Neuronal stem cell (in vitro differentiated cells): ENCODE data around the gene AFF4.
A peak's percentile ranks its signal among the peaks of the same experiment; 100 is the strongest.

Source experiments
- DNase-seq: peaks from one replicate; pipeline ENCODE4 v3.0.0-alpha.2; 2013; ENCODE audit warnings: low spot score
- H2AFZ ChIP-seq: one replicate; pipeline ENCODE4 v1.6.1; 2013; ENCODE audit warnings: mild to moderate bottlenecking, low read length, inconsistent platforms
- H2AK5ac ChIP-seq: 2 replicates; pipeline ENCODE4 v1.6.1; 2013; ENCODE audit warnings: low read depth, mild to moderate bottlenecking, inconsistent platforms, low read length, moderate library complexity, mixed read lengths
- H2BK120ac ChIP-seq: 2 replicates; pipeline ENCODE4 v1.6.1; 2013; ENCODE audit warnings: low read depth, mild to moderate bottlenecking, inconsistent platforms, low read length, moderate library complexity, mixed read lengths
- H2BK12ac ChIP-seq: one replicate; pipeline ENCODE4 v1.6.1; 2013; ENCODE audit warnings: low read length, inconsistent platforms
- H2BK15ac ChIP-seq: 2 replicates; pipeline ENCODE4 v1.6.1; 2013; ENCODE audit warnings: mild to moderate bottlenecking, low read length, inconsistent platforms, mixed read lengths
- H2BK5ac ChIP-seq: one replicate; pipeline ENCODE4 v1.6.1; 2013; ENCODE audit warnings: inconsistent platforms, mild to moderate bottlenecking, low read length, moderate library complexity
- H3K14ac ChIP-seq: one replicate; pipeline ENCODE4 v1.6.1; 2013; ENCODE audit warnings: low read length, inconsistent platforms
- H3K18ac ChIP-seq: 2 replicates; pipeline ENCODE4 v1.6.1; 2013; ENCODE audit warnings: low read length, inconsistent platforms
- H3K23ac ChIP-seq: 2 replicates; pipeline ENCODE4 v1.6.1; 2013; ENCODE audit warnings: low read depth, mild to moderate bottlenecking, mixed read lengths, low read length, inconsistent platforms; ENCODE audit not compliant: poor library complexity
- H3K27ac ChIP-seq: replicated peaks from 3 replicates; pipeline ENCODE4 v1.5.1; 2013; ENCODE audit warnings: low read length, inconsistent platforms
- H3K27me3 ChIP-seq, 3 experiments: 2 replicates each; pipeline ENCODE4 v1.6.1; 2013; ENCODE audit warnings: low read length in 3 of 3, mild to moderate bottlenecking in 2 of 3, inconsistent platforms in 1 of 3, low read depth in 1 of 3, mixed read lengths in 1 of 3, moderate library complexity in 1 of 3; ENCODE audit not compliant: control insufficient read depth in 3 of 3, insufficient read depth in 3 of 3
- H3K36me3 ChIP-seq, 2 donors: replicated peaks in 1 of 2; 2 replicates each; pipeline ENCODE4 v1.6.1; 2013; ENCODE audit warnings: low read length in 2 of 2; ENCODE audit not compliant: control insufficient read depth in 2 of 2, insufficient read depth in 2 of 2
- H3K4ac ChIP-seq: 2 replicates; pipeline ENCODE4 v1.6.1; 2013; ENCODE audit warnings: inconsistent platforms, mild to moderate bottlenecking, low read length, moderate library complexity
- H3K4me1 ChIP-seq, 2 donors: 1 replicate in 1 of 2; 2 replicates in 1 of 2; pipeline ENCODE4 v1.6.1; 2013; ENCODE audit warnings: low read length in 2 of 2, low read depth in 1 of 2; ENCODE audit not compliant: control insufficient read depth in 2 of 2, insufficient read depth in 1 of 2
- H3K4me2 ChIP-seq: one replicate; pipeline ENCODE4 v1.6.1; 2013; ENCODE audit warnings: mild to moderate bottlenecking, low read length, inconsistent platforms; ENCODE audit not compliant: insufficient read depth, poor library complexity, severe bottlenecking
- H3K4me3 ChIP-seq, 2 donors: 2 replicates each; pipeline ENCODE4 v1.5.1; 2013; ENCODE audit warnings: low read length in 2 of 2, mild to moderate bottlenecking in 2 of 2, inconsistent platforms in 1 of 2, moderate library complexity in 1 of 2
- H3K79me1 ChIP-seq: one replicate; pipeline ENCODE4 v1.6.1; 2013; ENCODE audit warnings: low read depth, mild to moderate bottlenecking, inconsistent platforms, low read length, moderate library complexity
- H3K9ac ChIP-seq: one replicate; pipeline ENCODE4 v1.6.1; 2013; ENCODE audit warnings: mild to moderate bottlenecking, low read depth, low read length, inconsistent platforms; ENCODE audit not compliant: poor library complexity
- H3K9me3 ChIP-seq, 2 donors: replicated peaks in 1 of 2; 2 replicates each; pipeline versions ENCODE3 to v1.6.1; 2013; ENCODE audit warnings: low read length in 2 of 2, mild to moderate bottlenecking in 2 of 2, inconsistent platforms in 1 of 2, low read depth in 1 of 2, mixed read lengths in 1 of 2, moderate library complexity in 1 of 2; ENCODE audit not compliant: control insufficient read depth in 2 of 2, insufficient read depth in 1 of 2
- H4K8ac ChIP-seq: one replicate; pipeline ENCODE4 v1.6.1; 2013; ENCODE audit warnings: low read depth, mild to moderate bottlenecking, inconsistent platforms, low read length, moderate library complexity
- H4K91ac ChIP-seq: one replicate; pipeline ENCODE4 v1.6.1; 2013; ENCODE audit warnings: low read length, low read depth, mild to moderate bottlenecking, inconsistent platforms; ENCODE audit not compliant: poor library complexity
- WGBS, 2 donors: extraction: QIAGEN DNeasy Blood & Tissue Kit; methylation state at CpG; one replicate each; pipeline ENCODE4 v1.1.7; 2013; ENCODE audit warnings: missing lambda C conversion rate in 2 of 2, mixed read lengths in 1 of 2; ENCODE audit not compliant: insufficient read length in 2 of 2, insufficient replicate concordance in 1 of 2; ENCODE audit errors: extremely low coverage in 2 of 2; 5-methylcytosine and 5-hydroxymethylcytosine counted together

AFF4 gene

GRCh38 chr5:132829742-132830435, 133.5 kb downstream of the AFF4 start:
- H3K36me3 ChIP-seq: no peaks in the 10 kb centered on the region
- peak overlapping the region; percentile 74 for H4K8ac ChIP-seq
- H2AFZ ChIP-seq: peak overlapping the region; percentile 95
- WGBS, 2 donors: no CpG with 5 or more reads among the region's 75 CpGs
- no peak overlapping the region for H2BK12ac ChIP-seq
- H2BK15ac ChIP-seq: peak overlapping the region; percentile 20
- H3K79me1 ChIP-seq: peaks cover 3% of the 10 kb centered on the region
- no peak overlapping the region for H2AK5ac ChIP-seq
- no peak overlapping the region for H2BK5ac ChIP-seq
- peak overlapping the region; percentile 72 for H3K4me2 ChIP-seq
- H3K4ac ChIP-seq: no peak overlapping the region
- H3K9me3 ChIP-seq: peaks cover 0 to 2% of the 10 kb centered on the region in 2 donors
- H3K4me3 ChIP-seq: peak overlapping the region; percentile 47 to 87
- H3K27ac ChIP-seq: no peak overlapping the region
- peak overlapping the region; percentile 15 for H3K23ac ChIP-seq
- no peak overlapping the region for H4K91ac ChIP-seq
- peaks cover 0 to 4% of the 10 kb centered on the region in 2 donors for H3K4me1 ChIP-seq
- H2BK120ac ChIP-seq: peak overlapping the region; percentile 35
- no peak overlapping the region for H3K14ac ChIP-seq
- peak overlapping the region; percentile 89 for H3K9ac ChIP-seq
- DNase-seq: no peak
- peaks cover 12 to 88% (median 62%) of the 10 kb centered on the region in 3 experiments for H3K27me3 ChIP-seq
- peak overlapping the region; percentile 98 for H3K18ac ChIP-seq

GRCh38 chr5:132828846-132829494, 134.5 kb downstream of the AFF4 start:
- Histone ChIP-seq H2BK120ac (no peak overlapping the region), H3K4ac (no peak overlapping the region), H2AK5ac (no peak overlapping the region), H3K23ac (no peak overlapping the region), H3K4me3 (no peak overlapping the region), H3K18ac (no peak overlapping the region), H3K36me3 (no peaks in the 10 kb centered on the region), H3K9ac (no peak overlapping the region), H2BK5ac (no peak overlapping the region), H2BK15ac (no peak overlapping the region), H3K9me3 (peaks cover 0 to 2% of the 10 kb centered on the region in 2 donors), H4K91ac (no peak overlapping the region), H3K79me1 (peaks cover 3% of the 10 kb centered on the region), H4K8ac (no peak overlapping the region), H3K27ac (no peak overlapping the region), H3K4me2 (no peak overlapping the region), H2AFZ (no peak overlapping the region), H3K4me1 (peaks cover 0 to 4% of the 10 kb centered on the region in 2 donors), H2BK12ac (no peak overlapping the region), H3K27me3 (peaks cover 15 to 88% (median 71%) of the 10 kb centered on the region in 3 experiments), H3K14ac (no peak overlapping the region)
- DNase-seq: no peak
- no CpG with 5 or more reads among the region's 4 CpGs for WGBS, 2 donors

DNA sequence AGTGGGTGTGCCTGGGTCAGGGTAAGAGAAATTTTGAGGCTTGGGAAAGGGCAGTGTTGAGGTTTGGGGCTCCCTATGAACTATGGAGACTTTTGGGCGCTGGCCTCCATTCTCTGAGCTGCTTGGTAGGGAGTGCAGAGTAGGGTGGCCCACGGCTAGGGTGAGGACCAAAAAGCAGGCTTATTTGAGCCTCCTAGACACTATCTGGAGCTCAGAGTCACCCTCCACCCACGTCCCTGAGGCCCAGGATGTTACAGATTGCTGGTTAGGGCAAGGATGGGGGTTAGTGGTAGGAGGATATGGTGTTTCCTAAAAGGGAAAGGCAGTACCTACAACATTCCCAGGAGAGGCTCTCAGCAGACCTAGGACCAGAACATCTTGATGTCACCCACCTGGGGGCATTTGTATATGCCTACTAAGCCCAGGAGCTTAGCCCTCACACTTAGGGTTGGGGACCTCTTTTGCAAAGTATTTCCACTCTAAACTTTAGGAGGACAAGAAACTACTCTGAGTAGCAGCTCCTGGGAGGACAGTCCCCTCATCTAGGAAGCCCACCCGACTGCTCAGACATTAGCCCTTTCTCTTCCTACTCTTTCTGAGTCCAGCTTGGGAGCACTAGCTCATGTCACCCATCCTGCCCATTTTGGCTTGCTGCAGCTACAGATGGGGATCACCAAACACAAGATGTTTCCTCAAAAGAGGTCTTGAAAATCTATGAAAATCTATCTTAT, 135.3 kb downstream of the AFF4 start:
- no peak overlapping the region for H4K8ac ChIP-seq
- no CpG with 5 or more reads among the region's 4 CpGs for WGBS, 2 donors
- no peak overlapping the region for H4K91ac ChIP-seq
- no peak overlapping the region for H3K4me2 ChIP-seq
- no peak overlapping the region for H2BK5ac ChIP-seq
- no peak overlapping the region for H3K4ac ChIP-seq
- peak overlapping the region; percentile 22 for H3K9ac ChIP-seq
- peaks cover 15 to 88% (median 77%) of the 10 kb centered on the region in 3 experiments for H3K27me3 ChIP-seq
- H3K4me3 ChIP-seq: no peak overlapping the region
- peaks cover 0 to 2% of the 10 kb centered on the region in 2 donors for H3K9me3 ChIP-seq
- H3K36me3 ChIP-seq: no peaks in the 10 kb centered on the region
- H2BK15ac ChIP-seq: no peak overlapping the region
- H3K79me1 ChIP-seq: peaks cover 3% of the 10 kb centered on the region
- no peak overlapping the region for H3K27ac ChIP-seq
- peaks cover 0 to 4% of the 10 kb centered on the region in 2 donors for H3K4me1 ChIP-seq
- H2BK12ac ChIP-seq: no peak overlapping the region
- no peak overlapping the region for H3K18ac ChIP-seq
- H2AFZ ChIP-seq: no peak overlapping the region
- DNase-seq: no peak
- no peak overlapping the region for H3K23ac ChIP-seq
- no peak overlapping the region for H2BK120ac ChIP-seq
- H3K14ac ChIP-seq: no peak overlapping the region
- H2AK5ac ChIP-seq: no peak overlapping the region
